Liver (tissue), 9 donors: ENCODE data around the gene USP24. TPM values are rescaled to one million over a fixed set of nuclear protein-coding genes. Genes with fewer than 3 reads are reported as not detected.

ENCODE experiments used
- DNase-seq: peaks from one replicate; pipeline ENCODE4 v3.0.0-alpha.2; 2017; ENCODE audit warnings: low spot score
- H3K27ac ChIP-seq, 2 donors: one replicate each; pipeline ENCODE4 v1.7.0; 2013; ENCODE audit warnings: inconsistent platforms in 2 of 2, low read length in 2 of 2, control low read depth in 1 of 2, low read depth in 1 of 2, mild to moderate bottlenecking in 1 of 2
- H3K27me3 ChIP-seq, 4 donors: one replicate each; pipeline versions ENCODE4 v1.6.1 to v1.7.0; 2013; ENCODE audit warnings: low read length in 3 of 4, inconsistent platforms in 1 of 4, mild to moderate bottlenecking in 1 of 4, moderate library complexity in 1 of 4; ENCODE audit not compliant: control insufficient read depth in 4 of 4, insufficient read depth in 4 of 4
- H3K36me3 ChIP-seq, 4 donors: one replicate each; pipeline versions ENCODE4 v1.6.1 to v1.7.0; 2013; ENCODE audit warnings: low read length in 3 of 4, mild to moderate bottlenecking in 3 of 4, low read depth in 1 of 4, moderate library complexity in 1 of 4; ENCODE audit not compliant: control insufficient read depth in 4 of 4, insufficient read depth in 3 of 4
- H3K4me1 ChIP-seq, 4 donors: one replicate each; pipeline versions ENCODE4 v1.6.1 to v1.7.0; 2013; ENCODE audit warnings: low read length in 3 of 4, mild to moderate bottlenecking in 3 of 4, moderate library complexity in 1 of 4; ENCODE audit not compliant: control insufficient read depth in 4 of 4, insufficient read depth in 4 of 4
- H3K4me3 ChIP-seq, 3 donors: one replicate each; pipeline versions ENCODE4 v1.6.1 to v1.7.0; 2013; ENCODE audit warnings: low read length in 3 of 3, control low read depth in 1 of 3, low read depth in 1 of 3, mild to moderate bottlenecking in 1 of 3
- H3K9ac ChIP-seq, 2 donors: one replicate each; pipeline ENCODE4 v1.7.0; 2013; ENCODE audit warnings: low read length in 2 of 2, mild to moderate bottlenecking in 2 of 2, moderate library complexity in 2 of 2, control low read depth in 1 of 2, low read depth in 1 of 2
- H3K9me3 ChIP-seq, 4 donors: one replicate each; pipeline versions ENCODE4 v1.6.1 to v1.7.0; 2013; ENCODE audit warnings: low read length in 3 of 4; ENCODE audit not compliant: control insufficient read depth in 4 of 4
- CTCF ChIP-seq: fragments of 150-350 bp; IDR thresholded peaks from 2 replicates; pipeline ENCODE4 v1.5.1; 2017; ENCODE audit warnings: improper control_type of control experiment, low read depth, low read length; ENCODE audit not compliant: missing input control
- EGR1 ChIP-seq, 2 donors: IDR thresholded peaks; 2 replicates each; pipeline ENCODE4 v1.6.1; 2016 to 2018; ENCODE audit warnings: antibody characterized with exemption in 2 of 2, low read depth in 2 of 2
- FOXA2 ChIP-seq: IDR thresholded peaks from 2 replicates; pipeline ENCODE4 v1.6.1; 2016; ENCODE audit warnings: antibody characterized with exemption
- GABPA ChIP-seq, 2 donors: IDR thresholded peaks in 1 of 2; conservative IDR thresholded peaks in 1 of 2; 2 replicates each; pipeline ENCODE4 v1.6.1; 2016; ENCODE audit warnings: antibody characterized with exemption in 2 of 2, mild to moderate bottlenecking in 1 of 2, moderate library complexity in 1 of 2
- HNF4A ChIP-seq, 2 donors: conservative IDR thresholded peaks; 2 replicates each; pipeline ENCODE4 v1.6.1; 2016; ENCODE audit warnings: antibody characterized with exemption in 2 of 2, mild to moderate bottlenecking in 2 of 2
- HNF4G ChIP-seq: IDR thresholded peaks from 2 replicates; pipeline ENCODE4 v1.6.1; 2016; ENCODE audit warnings: antibody characterized with exemption
- JUND ChIP-seq, 2 donors: IDR thresholded peaks; 2 replicates each; pipeline ENCODE4 v1.6.1; 2016; ENCODE audit warnings: antibody characterized with exemption in 2 of 2
- NR2F2 ChIP-seq: IDR thresholded peaks from 2 replicates; pipeline ENCODE4 v1.6.1; 2016; ENCODE audit warnings: antibody characterized with exemption
- RAD21 ChIP-seq, 2 donors: IDR thresholded peaks; 2 replicates each; pipeline ENCODE4 v1.6.1; 2016; ENCODE audit warnings: antibody characterized with exemption in 2 of 2, mild to moderate bottlenecking in 2 of 2
- RXRA ChIP-seq, 2 donors: IDR thresholded peaks; 2 replicates each; pipeline ENCODE4 v1.6.1; 2017 to 2018; ENCODE audit warnings: antibody characterized with exemption in 2 of 2, mild to moderate bottlenecking in 1 of 2
- SP1 ChIP-seq: IDR thresholded peaks from 2 replicates; pipeline ENCODE4 v1.6.1; 2018; ENCODE audit warnings: antibody characterized with exemption, mild to moderate bottlenecking
- TAF1 ChIP-seq: conservative IDR thresholded peaks from 2 replicates; pipeline ENCODE4 v1.6.1; 2016; ENCODE audit warnings: antibody characterized with exemption, mild to moderate bottlenecking
- YY1 ChIP-seq: IDR thresholded peaks from 2 replicates; pipeline ENCODE4 v1.6.1; 2016; ENCODE audit warnings: antibody characterized with exemption, mild to moderate bottlenecking
- WGBS: extraction: QIAGEN DNeasy Blood & Tissue Kit; methylation state at CpG from one replicate; pipeline ENCODE4 v1.1.7; 2013; 5-methylcytosine and 5-hydroxymethylcytosine counted together
- polyA plus RNA-seq, 2 donors: library from polyadenylated mRNA; stranded (reverse) in 1 of 2; unstranded in 1 of 2; fragments of 200-250 nt in 1 of 2; fragments of >200 nt in 1 of 2; fragmentation: Nextera tagmentation in 1 of 2; extraction: Ambion mirVana in 1 of 2; gene quantifications; one replicate each; pipeline versions ENCODE4 v1.2.1 to v1.2.3, GENCODE V29; 2013 to 2015
- total RNA-seq, 2 donors: library from RNA; depleted of rRNA; stranded (reverse); fragments of >200 nt; gene quantifications; one replicate each; pipeline ENCODE4 v1.2.3, GENCODE V29; 2014
- TF ChIP-seq, protein P1 (sequence below): IDR thresholded peaks from 2 replicates; pipeline ENCODE4 v1.6.1; 2016; ENCODE audit warnings: antibody characterized with exemption
- TF ChIP-seq, protein P2 (sequence below): IDR thresholded peaks from 2 replicates; pipeline ENCODE4 v1.6.1; 2016; ENCODE audit warnings: antibody characterized with exemption
- TF ChIP-seq, protein P3 (sequence below): IDR thresholded peaks from 2 replicates; pipeline ENCODE4 v1.6.1; 2016; ENCODE audit warnings: antibody characterized with exemption, mild to moderate bottlenecking
- TF ChIP-seq, protein P4 (sequence below): IDR thresholded peaks from 2 replicates; pipeline ENCODE4 v1.6.1; 2016; ENCODE audit warnings: antibody characterized with exemption
- donor health status: healthy.
- donor health status: healthy.
- donor health status: healthy.
- donor health status: healthy.
- donor health status: healthy.

The USP24 gene
- total and polyA plus RNA-seq, 4 donors = 7.0 to 75.8 (median 20.3) TPM

- Histone ChIP-seq H3K9ac (no peak overlapping the region), H3K27me3 (no peaks in the 10 kb centered on the region), H3K36me3 (peaks cover 4 to 10% (median 7%) of the 10 kb centered on the region in 4 donors), H3K4me3 (no peak overlapping the region), H3K4me1 (peaks cover 31 to 97% (median 80%) of the 10 kb centered on the region in 4 donors), H3K27ac (no peak overlapping the region), H3K9me3 (no peaks in the 10 kb centered on the region)
- WGBS = 94% methylated on average over 3 of the region's 3 CpGs
- no peak for DNase-seq
- no peak for TF ChIP-seq FOXA2
- no peak for TF ChIP-seq HNF4A (conservative IDR thresholded peaks at IDR 0.05)
- TF ChIP-seq HNF4G = no peak
- TF ChIP-seq JUND (IDR thresholded peaks at IDR 0.05) = no peak
- no peak for TF ChIP-seq EGR1 (IDR thresholded peaks at IDR 0.05; ENCODE audit: low read depth in 2 of 2)
- TF ChIP-seq SP1 = no peak
- TF ChIP-seq, protein P1, sequence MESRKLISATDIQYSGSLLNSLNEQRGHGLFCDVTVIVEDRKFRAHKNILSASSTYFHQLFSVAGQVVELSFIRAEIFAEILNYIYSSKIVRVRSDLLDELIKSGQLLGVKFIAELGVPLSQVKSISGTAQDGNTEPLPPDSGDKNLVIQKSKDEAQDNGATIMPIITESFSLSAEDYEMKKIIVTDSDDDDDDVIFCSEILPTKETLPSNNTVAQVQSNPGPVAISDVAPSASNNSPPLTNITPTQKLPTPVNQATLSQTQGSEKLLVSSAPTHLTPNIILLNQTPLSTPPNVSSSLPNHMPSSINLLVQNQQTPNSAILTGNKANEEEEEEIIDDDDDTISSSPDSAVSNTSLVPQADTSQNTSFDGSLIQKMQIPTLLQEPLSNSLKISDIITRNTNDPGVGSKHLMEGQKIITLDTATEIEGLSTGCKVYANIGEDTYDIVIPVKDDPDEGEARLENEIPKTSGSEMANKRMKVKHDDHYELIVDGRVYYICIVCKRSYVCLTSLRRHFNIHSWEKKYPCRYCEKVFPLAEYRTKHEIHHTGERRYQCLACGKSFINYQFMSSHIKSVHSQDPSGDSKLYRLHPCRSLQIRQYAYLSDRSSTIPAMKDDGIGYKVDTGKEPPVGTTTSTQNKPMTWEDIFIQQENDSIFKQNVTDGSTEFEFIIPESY = no peak
- TF ChIP-seq, protein P2, sequence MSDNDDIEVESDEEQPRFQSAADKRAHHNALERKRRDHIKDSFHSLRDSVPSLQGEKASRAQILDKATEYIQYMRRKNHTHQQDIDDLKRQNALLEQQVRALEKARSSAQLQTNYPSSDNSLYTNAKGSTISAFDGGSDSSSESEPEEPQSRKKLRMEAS = no peak
- no peak for TF ChIP-seq TAF1
These were observed 167.6 kb downstream of the USP24 start for GRCh38 chr1:55047611-55048010.

GRCh38 chr1:55046871-55047270 lies 168.3 kb downstream of the USP24 start:
- Histone ChIP-seq H3K4me1 (peaks cover 27 to 97% (median 81%) of the 10 kb centered on the region in 4 donors), H3K27ac (no peak overlapping the region), H3K27me3 (no peaks in the 10 kb centered on the region), H3K4me3 (no peak overlapping the region), H3K36me3 (peaks cover 4 to 10% (median 7%) of the 10 kb centered on the region in 4 donors), H3K9me3 (no peaks in the 10 kb centered on the region), H3K9ac (no peak overlapping the region)
- no peak for TF ChIP-seq EGR1 (IDR thresholded peaks at IDR 0.05; ENCODE audit: low read depth in 2 of 2)
- no peak for TF ChIP-seq HNF4A (conservative IDR thresholded peaks at IDR 0.05)
- TF ChIP-seq, protein P1 = no peak
- TF ChIP-seq RXRA (IDR thresholded peaks at IDR 0.05) = no peak
- TF ChIP-seq JUND (IDR thresholded peaks at IDR 0.05) = no peak
- TF ChIP-seq GABPA (IDR thresholded peaks at IDR 0.05 in 1 of 2, conservative IDR thresholded peaks at IDR 0.05 in 1 of 2) = no peak
- no peak for TF ChIP-seq FOXA2
- no peak for TF ChIP-seq TAF1
- 83% methylated on average over 4 of the region's 4 CpGs for WGBS
- no peak for DNase-seq

DNA sequence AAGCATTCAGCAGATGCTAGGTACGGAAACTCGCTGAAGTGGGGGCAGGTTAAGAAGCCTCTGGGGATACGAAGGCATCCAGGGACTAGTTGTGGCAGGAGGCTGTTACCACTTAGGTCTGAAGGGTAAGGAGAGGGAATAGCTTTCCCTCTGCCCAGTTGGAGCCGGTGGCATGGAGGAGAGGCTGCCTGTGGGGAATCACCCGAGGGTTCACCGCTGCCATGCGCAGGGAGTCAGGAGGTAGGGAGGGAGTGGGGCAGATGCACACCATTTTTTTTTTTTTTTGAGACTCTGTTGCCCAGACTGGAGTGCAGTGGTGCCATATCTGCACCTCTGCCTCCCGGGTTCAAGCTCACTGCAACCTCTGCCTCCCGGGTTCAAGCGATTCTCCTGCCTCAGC lies 169.7 kb downstream of the USP24 start:
- DNase-seq = no peak
- H3K4me3 ChIP-seq = no peak overlapping the region
- H3K27me3 ChIP-seq = no peaks in the 10 kb centered on the region
- 97% methylated on average over 10 of the region's 10 CpGs for WGBS
- no peak overlapping the region for H3K27ac ChIP-seq
- no peak overlapping the region for H3K9ac ChIP-seq
- peaks cover 4 to 10% (median 7%) of the 10 kb centered on the region in 4 donors for H3K36me3 ChIP-seq
- H3K4me1 ChIP-seq = peaks cover 25 to 94% (median 75%) of the 10 kb centered on the region in 4 donors
- no peaks in the 10 kb centered on the region for H3K9me3 ChIP-seq
- TF ChIP-seq NR2F2 (no peak), YY1 (no peak), HNF4A (conservative IDR thresholded peaks at IDR 0.05) (no peak), CTCF (no peak), TAF1 (no peak), FOXA2 (no peak), GABPA (IDR thresholded peaks at IDR 0.05 in 1 of 2, conservative IDR thresholded peaks at IDR 0.05 in 1 of 2) (no peak), JUND (IDR thresholded peaks at IDR 0.05) (no peak), HNF4G (no peak), SP1 (no peak), RAD21 (IDR thresholded peaks at IDR 0.05) (no peak)
- TF ChIP-seq, protein P2 = no peak
- TF ChIP-seq, protein P3, sequence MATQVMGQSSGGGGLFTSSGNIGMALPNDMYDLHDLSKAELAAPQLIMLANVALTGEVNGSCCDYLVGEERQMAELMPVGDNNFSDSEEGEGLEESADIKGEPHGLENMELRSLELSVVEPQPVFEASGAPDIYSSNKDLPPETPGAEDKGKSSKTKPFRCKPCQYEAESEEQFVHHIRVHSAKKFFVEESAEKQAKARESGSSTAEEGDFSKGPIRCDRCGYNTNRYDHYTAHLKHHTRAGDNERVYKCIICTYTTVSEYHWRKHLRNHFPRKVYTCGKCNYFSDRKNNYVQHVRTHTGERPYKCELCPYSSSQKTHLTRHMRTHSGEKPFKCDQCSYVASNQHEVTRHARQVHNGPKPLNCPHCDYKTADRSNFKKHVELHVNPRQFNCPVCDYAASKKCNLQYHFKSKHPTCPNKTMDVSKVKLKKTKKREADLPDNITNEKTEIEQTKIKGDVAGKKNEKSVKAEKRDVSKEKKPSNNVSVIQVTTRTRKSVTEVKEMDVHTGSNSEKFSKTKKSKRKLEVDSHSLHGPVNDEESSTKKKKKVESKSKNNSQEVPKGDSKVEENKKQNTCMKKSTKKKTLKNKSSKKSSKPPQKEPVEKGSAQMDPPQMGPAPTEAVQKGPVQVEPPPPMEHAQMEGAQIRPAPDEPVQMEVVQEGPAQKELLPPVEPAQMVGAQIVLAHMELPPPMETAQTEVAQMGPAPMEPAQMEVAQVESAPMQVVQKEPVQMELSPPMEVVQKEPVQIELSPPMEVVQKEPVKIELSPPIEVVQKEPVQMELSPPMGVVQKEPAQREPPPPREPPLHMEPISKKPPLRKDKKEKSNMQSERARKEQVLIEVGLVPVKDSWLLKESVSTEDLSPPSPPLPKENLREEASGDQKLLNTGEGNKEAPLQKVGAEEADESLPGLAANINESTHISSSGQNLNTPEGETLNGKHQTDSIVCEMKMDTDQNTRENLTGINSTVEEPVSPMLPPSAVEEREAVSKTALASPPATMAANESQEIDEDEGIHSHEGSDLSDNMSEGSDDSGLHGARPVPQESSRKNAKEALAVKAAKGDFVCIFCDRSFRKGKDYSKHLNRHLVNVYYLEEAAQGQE = no peak
- TF ChIP-seq, protein P4, sequence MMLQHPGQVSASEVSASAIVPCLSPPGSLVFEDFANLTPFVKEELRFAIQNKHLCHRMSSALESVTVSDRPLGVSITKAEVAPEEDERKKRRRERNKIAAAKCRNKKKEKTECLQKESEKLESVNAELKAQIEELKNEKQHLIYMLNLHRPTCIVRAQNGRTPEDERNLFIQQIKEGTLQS = no peak
